ENCODE results near the gene SMURF1. TPM values are rescaled to one million over a fixed set of nuclear protein-coding genes. Genes with fewer than 3 reads are reported as not detected.

SMURF1 gene
- total and polyA plus RNA-seq, 2 donors (not counting 1 experiment from before 2014, with no cell fraction given) = 17.2 to 18.7 TPM

GRCh38 chr7:99141334-99141733 is 2.6 kb downstream of the SMURF1 start:
- Histone ChIP-seq H3K36me3 (ENCODE audit: control insufficient read depth, insufficient read depth, low read length) (no peaks in the 10 kb centered on the region), H4K20me1 (ENCODE audit: control insufficient read depth, extremely low read depth, insufficient read depth, low read length) (no peaks in the 10 kb centered on the region), H3K9ac (ENCODE audit: insufficient read depth, low read length) (peak overlapping the region; percentile 38), H2AFZ (ENCODE audit: low read length) (no peak overlapping the region), H3K27ac (ENCODE audit: insufficient read depth, low read length) (peak overlapping the region; percentile 78), H3K79me2 (ENCODE audit: control insufficient read depth, insufficient read depth, low read length) (peaks cover 58% of the 10 kb centered on the region), H3K27me3 (ENCODE audit: control insufficient read depth, insufficient read depth, low read length) (no peaks in the 10 kb centered on the region), H3K9me3 (ENCODE audit: control insufficient read depth, insufficient read depth, low read depth, low read length) (no peaks in the 10 kb centered on the region), H3K4me2 (ENCODE audit: extremely low read depth, insufficient read depth, low read length) (peak overlapping the region; percentile 85), H3K4me1 (ENCODE audit: control insufficient read depth, extremely low read depth, insufficient read depth, low read length) (peaks cover 7% of the 10 kb centered on the region), H3K4me3 (replicated peaks in 1 of 4; ENCODE audit: control extremely low read depth in 1 of 4, insufficient read depth in 1 of 4, low read depth in 3 of 4, low read length in 4 of 4) (peak overlapping the region; percentile 43 to 79 (median 56))
- no peak for DNase-seq (ENCODE audit: low read depth in 2 of 2)
- no peak for TF ChIP-seq CTCF (conservative IDR thresholded peaks at IDR 0.05 in 1 of 2, IDR thresholded peaks at IDR 0.05 in 1 of 2; ENCODE audit: low read depth in 1 of 2, low read length in 2 of 2)
- TF ChIP-seq EZH2 (IDR thresholded peaks at IDR 0.05; ENCODE audit: low read length, missing control alignments) = no peak

GRCh38 chr7:99140813-99141212 is 3.1 kb downstream of the SMURF1 start:
- TF ChIP-seq CTCF (conservative IDR thresholded peaks at IDR 0.05 in 1 of 2, IDR thresholded peaks at IDR 0.05 in 1 of 2; ENCODE audit: low read depth in 1 of 2, low read length in 2 of 2) (no peak), EZH2 (IDR thresholded peaks at IDR 0.05; ENCODE audit: low read length, missing control alignments) (no peak)
- Histone ChIP-seq H3K27me3 (ENCODE audit: control insufficient read depth, insufficient read depth, low read length) (no peaks in the 10 kb centered on the region), H3K27ac (ENCODE audit: insufficient read depth, low read length) (peak overlapping the region; percentile 78), H3K9ac (ENCODE audit: insufficient read depth, low read length) (peak overlapping the region; percentile 23), H4K20me1 (ENCODE audit: control insufficient read depth, extremely low read depth, insufficient read depth, low read length) (no peaks in the 10 kb centered on the region), H3K4me2 (ENCODE audit: extremely low read depth, insufficient read depth, low read length) (peak overlapping the region; percentile 85), H2AFZ (ENCODE audit: low read length) (no peak overlapping the region), H3K4me1 (ENCODE audit: control insufficient read depth, extremely low read depth, insufficient read depth, low read length) (peaks cover 7% of the 10 kb centered on the region), H3K36me3 (ENCODE audit: control insufficient read depth, insufficient read depth, low read length) (no peaks in the 10 kb centered on the region), H3K9me3 (ENCODE audit: control insufficient read depth, insufficient read depth, low read depth, low read length) (no peaks in the 10 kb centered on the region), H3K4me3 (replicated peaks in 1 of 4; ENCODE audit: control extremely low read depth in 1 of 4, insufficient read depth in 1 of 4, low read depth in 3 of 4, low read length in 4 of 4) (peak overlapping the region; percentile 43 to 79 (median 56)), H3K79me2 (ENCODE audit: control insufficient read depth, insufficient read depth, low read length) (peaks cover 63% of the 10 kb centered on the region)
- no peak for DNase-seq (ENCODE audit: low read depth in 2 of 2)

DNA sequence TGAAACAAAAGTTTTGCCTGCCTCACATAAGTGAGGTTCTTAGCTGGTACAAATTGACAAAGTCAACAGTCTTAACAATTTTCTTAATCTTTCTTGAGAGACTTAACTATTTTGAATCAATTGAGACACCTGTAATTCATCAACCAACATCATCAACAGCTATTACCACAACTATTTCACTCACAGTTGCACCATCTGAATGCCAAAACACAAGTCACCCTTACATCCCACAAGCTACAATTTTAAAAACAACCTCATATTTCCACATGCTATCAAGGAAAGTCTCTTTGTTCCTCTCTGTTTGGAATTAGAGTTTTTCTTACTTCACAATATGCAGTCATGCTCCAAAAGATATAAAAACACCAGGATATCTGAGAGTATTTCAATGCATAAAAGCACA is 4.9 kb downstream of the SMURF1 start:
- no peaks in the 10 kb centered on the region for H3K27me3 ChIP-seq (ENCODE audit: control insufficient read depth, insufficient read depth, low read length)
- no peaks in the 10 kb centered on the region for H3K9me3 ChIP-seq (ENCODE audit: control insufficient read depth, insufficient read depth, low read depth, low read length)
- peaks cover 81% of the 10 kb centered on the region for H3K79me2 ChIP-seq (ENCODE audit: control insufficient read depth, insufficient read depth, low read length)
- no peaks in the 10 kb centered on the region for H3K36me3 ChIP-seq (ENCODE audit: control insufficient read depth, insufficient read depth, low read length)
- peak; percentile 62 to 71 for DNase-seq (ENCODE audit: low read depth in 2 of 2)
- peak overlapping the region in 1 of 4 experiments; percentile 6 for H3K4me3 ChIP-seq (replicated peaks in 1 of 4; ENCODE audit: control extremely low read depth in 1 of 4, insufficient read depth in 1 of 4, low read depth in 3 of 4, low read length in 4 of 4)
- H3K9ac ChIP-seq (ENCODE audit: insufficient read depth, low read length) = no peak overlapping the region
- H4K20me1 ChIP-seq (ENCODE audit: control insufficient read depth, extremely low read depth, insufficient read depth, low read length) = no peaks in the 10 kb centered on the region
- peak overlapping the region; percentile 87 for H3K4me2 ChIP-seq (ENCODE audit: extremely low read depth, insufficient read depth, low read length)
- H3K27ac ChIP-seq (ENCODE audit: insufficient read depth, low read length) = no peak overlapping the region
- H2AFZ ChIP-seq (ENCODE audit: low read length) = no peak overlapping the region
- H3K4me1 ChIP-seq (ENCODE audit: control insufficient read depth, extremely low read depth, insufficient read depth, low read length) = peaks cover 5% of the 10 kb centered on the region
- no peak for TF ChIP-seq CTCF (conservative IDR thresholded peaks at IDR 0.05 in 1 of 2, IDR thresholded peaks at IDR 0.05 in 1 of 2; ENCODE audit: low read depth in 1 of 2, low read length in 2 of 2)
- no peak for TF ChIP-seq EZH2 (IDR thresholded peaks at IDR 0.05; ENCODE audit: low read length, missing control alignments)
